GM23338 (cell line): ENCODE data around the gene TNNI3K. TPM values are rescaled to one million over a fixed set of nuclear protein-coding genes. Genes with fewer than 3 reads are reported as not detected.

Experiments used
- ATAC-seq: fragments of 200-7000 bp; cut with Tn5 transposase; 3 replicates; pipeline ENCODE4 v1.9.1; 2020
- DNase-seq: peaks from one replicate; pipeline ENCODE4 v3.0.0-alpha.2; 2015; ENCODE audit warnings: low spot score
- H2AFZ ChIP-seq: fragments of 200-600 bp; sonication (generic); 2 replicates; pipeline ENCODE4 v1.8.0; 2016; ENCODE audit warnings: antibody characterized with exemption, mild to moderate bottlenecking, moderate library complexity
- H3F3A ChIP-seq: fragments of 200-600 bp; sonication (generic); replicated peaks from 2 replicates; pipeline ENCODE4 v1.8.0; 2017; ENCODE audit warnings: antibody characterized with exemption, mixed run types, low read depth
- H3K27ac ChIP-seq: fragments of 200-600 bp; sonication (generic); 2 replicates; pipeline ENCODE4 v1.6.1; 2016; ENCODE audit warnings: low read depth
- H3K27me3 ChIP-seq: fragments of 200-600 bp; sonication (generic); 2 replicates; pipeline ENCODE4 v1.8.0; 2016; ENCODE audit warnings: mild to moderate bottlenecking, mixed run types, moderate library complexity; ENCODE audit not compliant: insufficient read depth
- H3K36me3 ChIP-seq: fragments of 200-600 bp; sonication (generic); 2 replicates; pipeline ENCODE4 v1.8.0; 2016; ENCODE audit warnings: mild to moderate bottlenecking; ENCODE audit not compliant: insufficient read depth
- H3K4me1 ChIP-seq: fragments of 200-600 bp; sonication (generic); 2 replicates; pipeline ENCODE4 v1.8.0; 2016; ENCODE audit warnings: mild to moderate bottlenecking, moderate library complexity; ENCODE audit not compliant: insufficient read depth
- H3K4me2 ChIP-seq: fragments of 200-600 bp; sonication (generic); 2 replicates; pipeline ENCODE4 v1.7.1; 2017; ENCODE audit warnings: mixed run types
- H3K4me3 ChIP-seq: fragments of 200-600 bp; sonication (generic); 2 replicates; pipeline ENCODE4 v1.6.1; 2016; ENCODE audit warnings: mixed run types
- H3K79me2 ChIP-seq: fragments of 200-600 bp; sonication (generic); replicated peaks from 2 replicates; pipeline ENCODE4 v1.8.0; 2017; ENCODE audit warnings: mild to moderate bottlenecking; ENCODE audit not compliant: insufficient read depth
- H3K9me2 ChIP-seq: fragments of 200-600 bp; sonication (generic); 2 replicates; pipeline ENCODE4 v1.8.0; 2017; ENCODE audit not compliant: insufficient read depth
- H4K20me1 ChIP-seq: fragments of 200-600 bp; sonication (generic); replicated peaks from 2 replicates; pipeline ENCODE4 v1.8.0; 2017; ENCODE audit warnings: mild to moderate bottlenecking; ENCODE audit not compliant: insufficient read depth
- H3K27ac Mint-ChIP-seq: 2 replicates; pipeline ENCODE4 v1.8.0; 2020; ENCODE audit warnings: inconsistent platforms, mild to moderate bottlenecking, moderate library complexity, mixed read lengths
- H3K27me3 Mint-ChIP-seq: 3 replicates; pipeline ENCODE4 v1.8.0; 2022; ENCODE audit warnings: low read depth, mild to moderate bottlenecking, moderate library complexity, mixed read lengths, inconsistent platforms; ENCODE audit not compliant: insufficient read depth, poor library complexity
- H3K36me3 Mint-ChIP-seq: 3 replicates; pipeline ENCODE4 v1.8.0; 2021; ENCODE audit warnings: low read depth, mild to moderate bottlenecking, inconsistent platforms, moderate library complexity, mixed read lengths
- H3K4me1 Mint-ChIP-seq: 3 replicates; pipeline ENCODE4 v1.8.0; 2020; ENCODE audit warnings: mild to moderate bottlenecking, inconsistent platforms, mixed read lengths
- H3K4me3 Mint-ChIP-seq: 3 replicates; pipeline ENCODE4 v1.8.0; 2021; ENCODE audit warnings: moderate library complexity, mild to moderate bottlenecking, inconsistent platforms, mixed read lengths
- H3K9me3 Mint-ChIP-seq: 3 replicates; pipeline ENCODE4 v1.8.0; 2020; ENCODE audit warnings: moderate library complexity, mild to moderate bottlenecking, inconsistent platforms, mixed read lengths
- CTCF ChIP-seq, 2 experiments: fragments of 200-600 bp in 1 of 2; sonication (generic) in 1 of 2; conservative IDR thresholded peaks; 2 replicates each; pipeline versions ENCODE4 v1.5.1 to v1.6.1; 2016 to 2017; ENCODE audit warnings: antibody characterized with exemption in 2 of 2, low read depth in 2 of 2, mild to moderate bottlenecking in 2 of 2, moderate library complexity in 1 of 2
- EZH2 ChIP-seq: fragments of 200-600 bp; sonication (generic); IDR thresholded peaks from one replicate; pipeline ENCODE4 v1.8.0; 2017; ENCODE audit warnings: antibody characterized with exemption, mild to moderate bottlenecking, low read depth; ENCODE audit not compliant: unreplicated experiment
- NANOG ChIP-seq: IDR thresholded peaks from 2 replicates; pipeline ENCODE4 v1.6.1; 2016; ENCODE audit warnings: antibody characterized with exemption, borderline replicate concordance
- STAT1 ChIP-seq: IDR thresholded peaks from one replicate; pipeline ENCODE4 v1.6.1; 2016; ENCODE audit warnings: antibody characterized with exemption; ENCODE audit not compliant: unreplicated experiment
- ZNF462 ChIP-seq: fragments of 250-450 bp; sonication (Bioruptor Pico); IDR thresholded peaks from 2 replicates; pipeline ENCODE4 v1.5.0; 2020; ENCODE audit warnings: mild to moderate bottlenecking, moderate library complexity
- polyA plus RNA-seq: library from polyadenylated mRNA; unstranded; fragments of >200 nt; fragmentation: Nextera tagmentation; extraction: Ambion mirVana; gene quantifications from 2 replicates; pipeline ENCODE4 v1.2.1, GENCODE V29; 2016
- total RNA-seq: library from RNA; depleted of rRNA; stranded (reverse); fragments of >200 nt; shearing (Covaris generic); gene quantifications from 2 replicates; pipeline ENCODE4 v1.2.3, GENCODE V29; 2014
- TF ChIP-seq, protein P1 (sequence below): IDR thresholded peaks from 2 replicates; pipeline ENCODE4 v1.6.1; 2016; ENCODE audit warnings: antibody characterized with exemption

TNNI3K gene
- total and polyA plus RNA-seq, 2 experiments from 2014 or later: not detected

DNA sequence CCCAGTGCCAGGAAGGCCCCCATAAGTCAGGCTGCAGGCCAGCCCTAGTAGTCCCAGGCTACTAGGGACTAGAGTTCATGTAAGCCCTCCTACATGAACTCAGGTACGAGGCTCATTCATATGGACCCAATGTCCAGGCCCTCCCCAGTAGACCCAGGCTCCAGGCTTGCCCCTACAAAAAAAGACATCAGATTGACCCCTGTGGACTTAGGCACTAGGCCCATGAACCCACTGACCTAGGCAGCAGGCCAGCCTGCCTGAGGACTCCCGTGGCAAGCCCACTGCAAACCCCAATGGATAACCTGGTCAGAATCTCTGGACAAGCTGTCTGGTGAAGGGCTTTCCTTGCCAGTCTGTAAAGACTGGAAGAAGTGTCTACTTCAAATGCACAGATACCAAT is 51.2 kb downstream of the TNNI3K start (continued):
- no peak for TF ChIP-seq ZNF462
- no peak for TF ChIP-seq NANOG
- TF ChIP-seq EZH2: no peak
- TF ChIP-seq, protein P1, sequence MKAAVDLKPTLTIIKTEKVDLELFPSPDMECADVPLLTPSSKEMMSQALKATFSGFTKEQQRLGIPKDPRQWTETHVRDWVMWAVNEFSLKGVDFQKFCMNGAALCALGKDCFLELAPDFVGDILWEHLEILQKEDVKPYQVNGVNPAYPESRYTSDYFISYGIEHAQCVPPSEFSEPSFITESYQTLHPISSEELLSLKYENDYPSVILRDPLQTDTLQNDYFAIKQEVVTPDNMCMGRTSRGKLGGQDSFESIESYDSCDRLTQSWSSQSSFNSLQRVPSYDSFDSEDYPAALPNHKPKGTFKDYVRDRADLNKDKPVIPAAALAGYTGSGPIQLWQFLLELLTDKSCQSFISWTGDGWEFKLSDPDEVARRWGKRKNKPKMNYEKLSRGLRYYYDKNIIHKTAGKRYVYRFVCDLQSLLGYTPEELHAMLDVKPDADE: no peak
- no peak for TF ChIP-seq CTCF (conservative IDR thresholded peaks at IDR 0.05; ENCODE audit: low read depth in 2 of 2)

DNA sequence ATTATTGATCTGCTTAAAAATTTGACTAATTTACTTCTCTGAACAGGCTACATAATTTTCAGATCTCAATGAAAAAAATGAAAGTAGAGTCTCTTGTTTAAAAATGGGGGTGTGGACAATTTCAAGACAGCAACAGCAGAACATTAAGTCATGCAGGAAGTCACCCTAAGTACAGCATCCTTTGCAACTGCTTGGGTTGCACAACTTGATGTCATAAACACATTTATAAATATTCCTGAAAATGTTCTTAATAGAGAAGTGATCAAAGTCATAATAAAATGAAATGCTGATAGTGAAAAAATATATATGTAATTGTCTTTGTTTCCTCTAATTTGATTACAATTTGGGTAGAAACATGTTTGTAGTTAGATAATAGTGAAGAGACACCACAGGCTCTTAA is 79.3 kb downstream of the TNNI3K start:
- no peaks in the 10 kb centered on the region for H3K9me3 Mint-ChIP-seq
- H3F3A ChIP-seq: no peaks in the 10 kb centered on the region
- H3K4me1 ChIP-seq: peaks cover 7% of the 10 kb centered on the region; the same call in 1 of the 2 replicates
- H3K4me3 Mint-ChIP-seq: no peak overlapping the region
- H3K36me3 Mint-ChIP-seq: no peaks in the 10 kb centered on the region
- no peak overlapping the region for H3K4me2 ChIP-seq
- H3K27ac ChIP-seq: no peak overlapping the region
- ATAC-seq: no peak
- H4K20me1 ChIP-seq: no peaks in the 10 kb centered on the region
- no peak overlapping the region for H2AFZ ChIP-seq
- no peak overlapping the region for H3K4me3 ChIP-seq
- DNase-seq: no peak
- peaks cover 16% of the 10 kb centered on the region for H3K4me1 Mint-ChIP-seq
- no peaks in the 10 kb centered on the region for H3K27me3 ChIP-seq
- H3K27me3 Mint-ChIP-seq: no peaks in the 10 kb centered on the region
- no peaks in the 10 kb centered on the region for H3K36me3 ChIP-seq
- no peaks in the 10 kb centered on the region for H3K79me2 ChIP-seq
- peak overlapping the region; percentile 94 for H3K27ac Mint-ChIP-seq
- H3K9me2 ChIP-seq: no peaks in the 10 kb centered on the region; the same call in 1 of the 2 replicates
- TF ChIP-seq ZNF462 (no peak), STAT1 (no peak)
